Superior temporal gyrus (tissue), 1 donor: ENCODE results near the gene STAT5B.
"Not testable (repeated sequence)": the region's sequence is repeated elsewhere in the genome, so short reads cannot be mapped to it uniquely, and the experiment has no call there.

Source experiments
- DNase-seq: peaks from one replicate; pipeline ENCODE4 v3.0.0-alpha.2; 2016; ENCODE audit errors: extremely low spot score

Gene STAT5B

DNA sequence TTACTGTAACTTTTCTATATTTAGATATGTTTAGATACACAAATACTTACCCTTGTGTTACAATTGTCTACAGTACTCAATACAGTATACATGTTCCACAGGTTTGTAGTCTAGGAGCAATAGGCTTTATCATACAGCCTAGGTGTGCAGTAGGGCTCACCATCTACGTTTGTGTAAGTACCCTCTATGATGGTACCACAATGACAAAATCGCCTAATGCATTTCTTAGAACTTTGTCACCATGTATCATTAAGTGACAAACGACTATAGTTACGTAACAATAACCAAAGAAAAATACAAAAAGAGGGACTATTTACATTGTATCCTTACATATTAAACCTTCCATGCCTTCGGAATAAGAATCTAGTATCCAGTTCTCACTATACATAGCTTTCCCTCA, 8.0 kb downstream of the STAT5B start:
- no peak for DNase-seq

DNA sequence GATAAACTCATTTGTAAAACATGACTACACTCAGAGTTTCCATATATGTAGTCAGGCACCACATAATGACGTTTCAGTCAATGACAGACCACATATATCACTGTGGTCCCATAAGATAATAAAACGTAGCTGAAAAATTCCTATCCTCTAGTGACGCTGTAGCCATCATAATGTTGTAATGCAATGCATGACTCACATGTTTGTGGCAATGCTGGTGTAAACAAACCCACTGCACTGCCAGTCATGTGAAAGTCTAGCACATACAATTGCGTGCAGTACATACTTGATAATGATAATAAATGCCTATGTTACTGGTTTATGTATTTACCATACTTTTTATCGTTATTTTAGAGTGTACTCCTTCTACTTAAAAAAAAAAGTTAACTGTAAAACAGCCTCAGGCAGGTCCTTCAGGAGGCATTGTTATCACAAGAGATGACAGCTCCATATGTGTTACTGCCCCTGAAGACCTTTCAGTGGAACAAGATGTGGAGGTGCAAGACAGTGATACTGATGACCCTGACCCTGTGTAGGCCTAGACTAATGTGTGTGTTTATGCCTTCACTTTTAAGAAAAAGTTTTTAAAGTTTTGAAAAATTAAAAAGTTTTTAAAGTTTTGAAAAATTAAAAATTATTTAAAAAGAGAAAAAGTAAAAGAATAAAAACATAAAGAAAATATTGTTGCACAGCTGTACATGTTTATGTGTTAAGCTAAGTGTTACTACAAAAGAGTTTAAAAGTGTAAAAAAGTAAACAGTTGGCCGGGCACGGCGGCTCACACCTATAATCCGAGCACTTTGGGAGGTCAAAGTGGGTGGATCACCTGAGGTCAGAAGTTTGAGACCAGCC, 9.0 kb downstream of the STAT5B start:
- no peak for DNase-seq

DNA sequence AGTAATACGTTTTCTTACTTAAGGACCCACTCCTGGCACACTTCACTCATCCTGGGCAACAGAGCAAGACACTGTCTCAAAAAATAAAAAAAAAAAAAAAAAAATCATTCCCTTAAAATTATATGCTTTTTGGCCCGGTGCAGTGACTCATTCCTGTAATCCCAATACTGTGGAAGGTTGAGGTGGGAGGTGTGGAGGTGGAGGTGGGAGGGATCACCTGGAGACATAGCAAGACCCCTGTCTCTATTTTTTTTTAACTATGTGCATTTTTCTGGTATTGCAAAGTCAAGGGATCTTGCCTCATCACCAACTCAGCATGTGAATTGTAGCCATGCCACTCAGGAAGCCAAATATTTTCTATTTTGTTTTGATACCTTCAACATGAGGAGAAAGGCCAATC, 9.7 kb downstream of the STAT5B start:
- no peak for DNase-seq

DNA sequence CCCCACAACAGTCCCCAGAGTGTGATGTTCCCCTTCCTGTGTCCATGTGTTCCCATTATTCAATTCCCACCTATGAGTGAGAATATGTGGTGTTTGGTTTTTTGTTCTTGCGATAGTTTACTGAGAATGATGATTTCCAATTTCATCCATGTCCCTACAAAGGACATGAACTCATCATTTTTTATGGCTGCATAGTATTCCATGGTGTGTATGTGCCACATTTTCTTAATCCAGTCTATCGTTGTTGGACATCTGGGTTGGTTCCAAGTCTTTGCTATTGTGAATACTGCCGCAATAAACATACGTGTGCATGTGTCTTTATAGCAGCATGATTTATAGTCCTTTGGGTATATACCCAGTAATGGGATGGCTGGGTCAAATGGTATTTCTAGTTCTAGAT, 11.8 kb downstream of the STAT5B start:
- not testable (repeated sequence) for DNase-seq

- no peak for DNase-seq
These were observed 15.9 kb downstream of the STAT5B start for GRCh38 chr17:42260318-42260717.

GRCh38 chr17:42255445-42255844, 20.7 kb downstream of the STAT5B start:
- DNase-seq: no peak

DNA sequence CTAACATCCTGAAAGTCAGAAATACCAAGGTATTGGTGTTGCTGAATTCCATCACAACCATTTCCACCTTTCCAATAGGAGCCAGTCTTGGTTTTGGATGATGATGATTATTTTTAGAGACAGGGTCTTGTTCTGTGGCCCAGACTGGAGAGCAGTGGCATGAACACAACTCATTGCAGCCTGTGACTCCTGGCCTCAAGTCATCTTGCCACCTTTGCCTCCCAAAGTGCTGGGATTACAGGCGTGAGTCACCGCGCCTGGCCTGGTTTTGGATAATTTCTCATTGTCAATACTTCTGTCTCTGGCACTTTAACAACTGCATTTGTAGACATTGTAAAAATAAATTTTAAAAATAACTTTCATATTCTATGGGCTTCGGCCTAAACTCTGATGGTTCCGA, 22.6 kb downstream of the STAT5B start:
- no peak for DNase-seq

- no peak for DNase-seq
These were observed 23.3 kb downstream of the STAT5B start for GRCh38 chr17:42252597-42253550.

DNA sequence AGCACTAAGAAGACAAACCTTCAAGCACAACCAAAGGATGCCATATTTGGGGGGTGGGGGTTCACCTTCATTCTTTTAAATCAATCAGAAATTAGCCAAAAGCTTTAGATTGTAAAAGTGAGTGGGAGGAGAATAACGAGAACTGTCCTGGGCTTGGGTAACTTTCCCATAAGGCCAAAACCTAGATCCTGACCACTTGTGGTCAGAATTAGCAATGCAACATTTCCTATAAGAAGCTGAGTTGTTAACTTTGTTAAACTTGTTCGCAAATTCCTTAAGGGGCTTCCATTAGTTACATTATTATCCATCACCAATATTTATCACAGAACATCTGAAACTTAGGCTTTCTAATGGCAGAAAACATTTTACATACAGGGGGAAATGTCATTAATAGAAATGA, 25.1 kb downstream of the STAT5B start:
- DNase-seq: no peak

DNA sequence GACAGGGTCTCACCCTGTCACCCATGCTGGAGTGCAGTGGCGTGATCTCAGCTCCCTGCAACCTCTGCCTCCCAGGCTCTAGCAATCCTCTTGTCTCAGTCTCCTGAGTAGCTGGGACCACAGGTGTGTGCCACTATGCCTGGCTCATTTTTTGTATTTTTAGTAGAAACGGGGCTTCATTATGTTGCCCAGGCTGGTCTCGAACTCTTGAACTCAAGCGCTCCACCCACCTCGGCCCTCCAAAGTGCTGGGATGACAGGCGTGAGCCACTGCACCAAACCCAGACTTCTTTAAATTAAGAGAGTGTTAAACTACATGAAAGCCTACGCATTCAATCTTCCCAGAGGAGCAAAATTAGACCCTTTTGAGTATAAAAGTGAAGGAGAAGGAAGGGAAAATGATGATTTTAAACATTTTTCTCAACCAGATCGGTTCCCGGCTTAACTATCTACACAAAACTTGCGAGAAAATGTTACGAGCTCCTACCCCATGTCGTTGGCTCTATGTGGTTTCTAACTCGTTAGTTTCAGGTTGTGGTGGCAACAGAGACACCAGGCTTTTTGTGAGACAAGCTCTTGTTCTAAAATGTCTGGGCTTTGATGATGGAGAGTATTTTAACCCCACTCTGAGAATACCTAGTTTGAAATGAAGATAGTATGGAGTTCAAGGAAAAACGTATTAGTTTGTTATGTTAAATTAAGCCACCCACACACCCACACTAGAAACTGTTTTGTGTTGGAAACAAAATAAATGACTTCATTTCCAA, 26.3 kb downstream of the STAT5B start:
- no peak for DNase-seq

- DNase-seq: peak; percentile 97
These were observed 27.6 kb downstream of the STAT5B start for GRCh38 chr17:42248351-42249179.

DNA sequence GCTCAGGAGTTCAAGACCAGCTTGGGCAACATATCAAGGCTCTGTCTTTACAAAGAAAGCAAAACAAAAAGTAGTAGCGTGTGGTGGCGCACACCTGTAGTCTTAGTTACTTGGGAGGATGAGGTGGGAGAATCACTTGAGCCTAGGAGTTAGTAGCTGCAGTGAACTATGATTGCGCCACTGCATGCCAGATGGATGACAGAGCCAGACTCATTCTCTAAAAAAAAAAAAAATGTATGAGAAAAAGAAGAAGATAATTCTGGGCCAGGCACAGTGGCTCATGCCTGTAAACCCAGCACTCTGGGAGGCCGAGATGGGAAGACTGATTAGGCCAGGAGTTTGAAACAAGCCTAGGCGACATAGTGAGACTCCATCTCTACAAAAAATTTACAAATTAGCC, 28.5 kb downstream of the STAT5B start:
- DNase-seq: no peak

DNA sequence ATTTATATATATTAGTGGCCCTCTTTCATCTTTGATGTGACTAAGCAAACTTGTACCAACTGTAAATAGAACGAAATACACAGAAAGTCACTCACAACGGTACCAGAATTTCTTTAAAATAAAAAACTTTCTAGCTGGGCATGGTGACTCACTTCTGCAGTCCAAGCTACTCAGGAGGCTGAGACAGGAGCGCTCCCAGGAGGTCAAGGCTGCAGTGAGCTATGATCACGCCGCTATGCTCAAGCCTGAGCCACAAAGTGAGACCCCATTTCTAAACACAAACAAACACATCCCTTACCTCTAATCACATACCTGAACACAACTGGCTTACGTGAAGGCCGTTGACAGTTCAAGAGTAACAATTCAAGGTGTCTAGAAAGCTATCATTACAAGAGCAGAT, 29.7 kb downstream of the STAT5B start:
- no peak for DNase-seq

GRCh38 chr17:42245183-42245582, 31.0 kb downstream of the STAT5B start:
- DNase-seq: not testable (repeated sequence)

GRCh38 chr17:42244116-42244515, 32.1 kb downstream of the STAT5B start:
- not testable (repeated sequence) for DNase-seq

- DNase-seq: no peak
These were observed 32.7 kb downstream of the STAT5B start for GRCh38 chr17:42243493-42243982.

- no peak for DNase-seq
These were observed 34.3 kb downstream of the STAT5B start for GRCh38 chr17:42241871-42242270.

DNA sequence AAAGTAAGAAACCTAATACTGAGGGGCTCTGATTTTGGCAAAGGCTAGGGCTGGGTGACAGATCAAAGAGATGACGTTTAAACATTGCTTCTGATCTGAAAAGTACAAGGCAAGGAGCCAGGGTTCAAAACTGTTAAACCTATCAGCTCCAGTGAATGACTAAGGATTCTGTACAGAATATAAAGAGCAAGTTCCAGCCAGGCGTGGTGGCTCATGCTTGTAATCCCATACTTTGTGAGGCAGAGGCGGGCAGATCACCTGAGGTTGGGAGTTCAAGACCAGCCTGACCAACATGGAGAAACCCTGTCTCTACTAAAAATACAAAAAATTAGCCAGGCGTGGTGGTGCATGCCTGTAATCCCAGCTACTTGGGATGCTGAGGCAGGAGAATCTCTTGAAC, 35.3 kb downstream of the STAT5B start:
- DNase-seq: not testable (repeated sequence)

- DNase-seq: no peak
These were observed 36.0 kb downstream of the STAT5B start for GRCh38 chr17:42240201-42240600.

GRCh38 chr17:42239576-42239975, 36.6 kb downstream of the STAT5B start:
- not testable (repeated sequence) for DNase-seq

GRCh38 chr17:42236760-42237159, 39.4 kb downstream of the STAT5B start:
- DNase-seq: no peak
